Left renal pelvis (tissue), 4 donors: ENCODE data around the gene PPP1R3C. TPM values are rescaled to one million over a fixed set of nuclear protein-coding genes. Genes with fewer than 3 reads are reported as not detected.

Experiments used
- DNase-seq, 4 donors: peaks; one replicate each; pipeline ENCODE4 v3.0.0-alpha.2; 2013; ENCODE audit warnings: low read depth in 4 of 4, low spot score in 3 of 4
- polyA plus RNA-seq, 4 donors: library from polyadenylated mRNA; unstranded; fragments of 120-200 nt; gene quantifications; one replicate each; pipeline ENCODE4 v1.2.1, GENCODE V29; 2013; ENCODE audit not compliant: insufficient read length in 4 of 4

The PPP1R3C gene
- polyA plus RNA-seq, result 10 to 100 TPM; 34.8 to 52.5 (median 49.6) TPM

- peak; percentile 72 to 82 (median 76) for DNase-seq
Measured at GRCh38 chr10:91632671-91633550, at the start of gene PPP1R3C. Gene PPP1R3C, minus strand, starts transcription at chr10:91633071. Its CDS starts 102 bp downstream, at chr10:91632969.

GRCh38 chr10:91681361-91682276, 48.7 kb upstream of the PPP1R3C start:
- no peak for DNase-seq

DNA sequence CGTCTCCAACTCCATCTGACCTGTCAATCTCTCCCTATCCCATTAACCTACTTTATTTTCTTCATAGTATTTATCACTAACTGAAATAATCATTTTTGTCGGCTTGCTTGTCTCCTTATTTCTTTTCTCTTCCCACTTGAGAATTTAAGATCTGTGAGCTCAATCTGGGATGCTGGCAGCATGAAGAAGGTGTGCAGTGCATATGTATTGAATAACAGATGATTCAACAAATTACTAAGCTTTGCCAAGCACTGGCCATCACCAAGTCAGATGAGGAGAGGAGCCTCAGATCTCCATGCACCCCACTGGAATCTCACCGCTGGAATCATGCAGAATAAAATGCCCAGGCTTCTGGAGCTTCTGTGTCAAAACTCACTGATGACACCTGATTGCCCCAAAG, 47.6 kb upstream of the PPP1R3C start:
- no peak for DNase-seq

DNA sequence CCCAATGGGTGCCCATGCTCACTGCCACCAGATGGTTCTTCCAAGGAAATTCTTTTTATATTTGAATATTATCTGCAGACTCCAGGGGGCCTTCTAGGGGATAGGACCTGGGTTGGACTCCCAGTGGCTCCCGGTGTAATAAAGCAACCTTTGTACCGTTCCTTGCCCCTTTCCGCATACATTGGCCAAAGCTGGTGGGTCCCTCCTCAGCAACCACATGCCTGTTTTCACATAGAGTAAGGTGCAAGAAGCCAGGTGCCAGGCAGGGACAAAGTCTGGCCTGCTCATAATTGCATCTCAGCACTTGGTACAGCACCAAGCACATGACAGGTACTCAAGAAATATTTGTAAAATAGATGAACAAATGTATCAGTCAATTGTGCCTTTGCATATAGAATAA, 46.4 kb upstream of the PPP1R3C start:
- no peak for DNase-seq

GRCh38 chr10:91677911-91678310, 45.0 kb upstream of the PPP1R3C start:
- no peak for DNase-seq

GRCh38 chr10:91672021-91672608, 39.2 kb upstream of the PPP1R3C start:
- no peak for DNase-seq

DNA sequence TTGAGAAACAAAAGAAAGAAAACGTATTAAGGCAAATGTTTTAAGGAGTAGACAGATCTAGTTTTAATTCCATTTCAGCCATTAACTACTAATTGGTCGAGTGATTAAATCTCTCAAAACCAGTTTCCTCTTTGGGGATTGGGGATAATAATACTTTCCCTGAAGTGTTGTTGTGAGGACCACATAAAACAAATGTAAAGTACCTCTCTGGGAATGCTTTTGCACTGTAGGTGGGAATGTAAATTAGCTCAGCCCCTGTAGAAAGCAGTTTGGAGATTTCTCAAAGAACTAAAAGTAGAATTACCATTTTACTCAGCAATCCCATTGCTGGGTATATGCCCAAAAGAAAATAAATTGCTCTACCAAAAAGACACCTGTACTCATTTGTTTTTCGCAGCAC, 36.0 kb upstream of the PPP1R3C start:
- no peak for DNase-seq

- DNase-seq, result no peak
Measured at GRCh38 chr10:91665842-91666241, 33.0 kb upstream of the PPP1R3C start.

- DNase-seq, result no peak
Measured at GRCh38 chr10:91664426-91664825, 31.6 kb upstream of the PPP1R3C start.

- no peak for DNase-seq
Measured at GRCh38 chr10:91662993-91663392, 30.1 kb upstream of the PPP1R3C start.

DNA sequence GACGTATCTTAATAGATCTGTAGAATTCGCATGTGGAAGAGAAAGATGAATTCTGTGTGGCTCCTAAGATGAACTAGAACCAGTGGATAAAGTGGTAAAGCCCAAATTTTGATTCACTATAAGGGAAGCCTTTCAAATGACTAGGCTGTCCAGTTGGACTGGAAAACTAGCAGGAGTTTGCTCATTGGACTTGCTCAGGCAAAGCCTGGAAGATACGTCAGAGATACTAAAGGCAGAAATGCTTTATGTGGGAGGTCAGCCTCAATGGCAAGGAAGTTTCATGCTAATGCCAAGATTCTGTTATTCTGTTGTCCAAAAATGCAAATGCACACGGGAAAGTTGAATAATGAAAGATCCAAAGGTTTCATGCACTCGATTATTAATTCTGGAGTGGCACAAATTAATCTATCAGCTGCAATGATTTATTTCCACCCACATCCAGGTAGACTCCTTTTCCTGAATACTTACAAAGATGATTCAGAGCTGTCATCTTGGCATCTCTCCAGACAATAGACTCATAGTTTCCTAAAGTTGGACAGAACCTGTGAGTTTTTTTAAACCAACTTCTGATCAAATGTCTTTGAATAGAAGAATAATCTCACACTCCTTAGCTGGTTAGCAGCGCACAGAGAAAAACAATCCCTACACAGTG, 20.5 kb upstream of the PPP1R3C start:
- DNase-seq, result no peak

DNA sequence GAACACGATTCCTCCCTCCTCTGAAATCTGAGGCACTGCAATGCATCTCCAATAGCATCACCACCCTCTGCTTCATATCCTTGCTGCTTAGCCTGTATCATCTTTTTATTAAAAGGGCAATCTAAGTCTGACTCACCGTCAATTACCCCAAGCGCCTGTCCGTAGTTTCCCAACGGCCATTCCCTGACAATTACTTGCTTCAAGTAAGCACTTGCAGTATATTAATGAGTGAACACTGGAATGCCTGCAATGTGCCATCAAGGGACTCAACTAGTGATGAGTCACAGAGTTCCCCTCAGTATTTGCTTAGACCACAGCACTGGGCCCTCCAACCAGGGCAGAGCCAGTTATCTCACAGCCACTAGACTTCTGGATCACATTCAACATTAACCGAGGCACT, 19.5 kb upstream of the PPP1R3C start:
- no peak for DNase-seq

GRCh38 chr10:91643700-91644099, 10.8 kb upstream of the PPP1R3C start:
- no peak for DNase-seq

DNA sequence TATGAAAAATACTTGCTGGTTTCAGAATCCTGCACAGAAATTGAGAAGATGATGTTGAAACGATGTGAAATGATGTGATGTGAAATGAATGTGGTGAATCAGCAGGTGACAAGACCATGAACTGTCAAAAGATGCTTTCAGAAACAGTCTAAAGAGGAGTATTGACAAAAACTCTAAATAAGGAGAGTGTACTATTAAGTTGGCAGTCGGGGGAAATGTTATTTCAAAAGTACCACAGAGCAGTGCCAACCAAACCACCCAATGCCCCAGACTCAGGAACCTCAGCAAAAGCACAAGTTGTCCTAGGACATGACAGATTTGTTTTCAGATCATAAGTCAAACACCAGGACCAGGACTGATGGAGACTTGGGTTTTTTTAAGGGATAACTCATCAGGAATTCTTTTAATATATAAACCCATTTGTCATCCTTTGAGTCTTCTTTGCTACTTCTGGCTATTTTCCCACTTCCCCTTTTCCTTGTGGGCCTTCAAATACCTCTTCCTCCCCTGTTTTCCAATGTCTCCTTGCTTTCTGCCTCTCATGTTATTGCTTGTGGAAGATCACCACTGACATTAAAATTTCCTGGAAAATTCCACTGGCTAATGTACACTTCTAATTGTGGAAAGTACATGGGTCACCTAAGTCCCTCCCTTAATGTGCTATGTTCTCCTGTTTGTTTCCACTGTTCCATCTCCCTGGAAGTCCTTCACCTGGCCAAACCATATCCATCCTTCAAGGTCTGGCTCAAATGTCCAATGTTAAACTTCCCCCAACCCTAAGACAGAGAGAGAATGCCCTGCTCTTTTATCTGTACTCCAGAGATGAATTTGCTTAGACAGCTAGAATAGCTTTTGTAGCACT, 10.2 kb upstream of the PPP1R3C start:
- no peak for DNase-seq

- DNase-seq, result no peak
Measured at GRCh38 chr10:91636892-91637291, 4.0 kb upstream of the PPP1R3C start.

DNA sequence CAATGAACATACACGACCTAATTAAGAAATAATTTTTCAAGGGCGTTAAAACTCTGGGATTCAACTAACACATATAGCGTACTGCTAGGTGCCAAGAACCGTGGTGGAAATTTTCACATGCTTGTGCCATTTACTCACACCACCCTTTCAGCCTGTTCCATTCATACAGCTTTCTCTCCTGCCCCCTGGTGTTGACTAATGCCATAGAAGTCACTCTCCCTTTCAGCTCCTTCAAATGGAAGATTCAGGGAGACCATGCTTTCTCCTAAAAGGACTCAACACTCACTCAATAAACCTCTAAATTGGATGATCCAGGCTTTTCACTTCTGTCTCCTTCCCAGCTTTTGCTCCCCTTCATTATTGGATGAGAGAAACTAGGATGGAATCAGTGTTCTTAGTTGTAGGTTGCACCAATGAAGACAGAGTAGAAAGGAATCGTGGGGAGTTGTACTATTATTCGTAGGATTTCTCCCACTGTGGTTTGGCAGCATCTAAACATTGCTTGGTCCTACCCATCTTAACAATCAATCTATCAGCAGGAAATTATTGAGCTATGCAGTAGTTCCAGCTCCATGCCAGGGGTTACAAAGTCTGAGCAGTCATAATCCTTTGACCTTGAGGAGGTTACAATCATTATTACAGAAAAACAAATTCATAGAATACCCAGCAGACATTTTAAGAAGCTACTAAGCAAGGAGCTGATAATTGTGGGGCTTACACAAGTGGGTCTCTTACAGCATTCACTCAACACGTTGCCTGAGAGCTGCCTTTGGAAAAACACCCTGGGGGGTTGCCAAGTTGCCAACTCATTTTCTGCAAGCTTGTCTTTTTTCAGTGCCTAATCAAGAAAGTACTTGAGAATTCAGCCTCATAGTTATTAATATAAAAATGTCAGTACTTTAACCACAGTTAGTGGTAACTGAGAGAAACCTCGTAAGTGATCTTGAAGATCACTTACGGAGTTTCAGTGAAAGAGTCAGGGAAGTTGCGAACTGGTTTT, 2.8 kb upstream of the PPP1R3C start:
- DNase-seq, result peak in 3 of 4 donors; percentile 38 to 66 (median 64)

- no peak for DNase-seq
Measured at GRCh38 chr10:91634898-91635297, 2.0 kb upstream of the PPP1R3C start.

DNA sequence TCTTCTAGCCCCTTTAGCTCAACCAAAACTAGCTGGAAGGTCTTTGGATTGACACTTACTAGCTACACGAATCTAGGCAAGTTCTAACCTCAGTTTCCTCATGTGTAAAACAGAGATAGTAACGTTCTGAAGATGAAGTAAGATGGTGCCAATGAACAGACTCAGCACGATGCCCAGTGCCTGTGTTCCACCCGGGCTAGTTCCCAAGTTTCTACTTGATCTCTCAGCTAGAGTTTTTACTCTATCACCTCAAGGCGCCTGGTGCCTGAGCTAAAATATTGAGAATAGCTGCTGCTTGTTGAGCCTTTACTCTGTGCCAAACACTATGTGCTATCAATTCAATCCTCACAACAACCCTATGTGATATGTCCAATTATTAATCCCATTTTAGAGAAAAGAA, 1.4 kb upstream of the PPP1R3C start:
- DNase-seq, result no peak
